Prostate gland (tissue), 2 donors: Measurements from ENCODE around the gene DCP1B.

Experiments used
- CTCF ChIP-seq, 4 experiments: fragments of 200-600 bp in 2 of 4; fragments of 450-650 bp in 2 of 4; sonication (generic) in 2 of 4; IDR thresholded peaks; 1 replicate in 3 of 4; 2 replicates in 1 of 4; pipeline ENCODE4 v1.5.1; 2016 to 2019; ENCODE audit warnings: antibody characterized with exemption in 4 of 4, mild to moderate bottlenecking in 2 of 4, moderate library complexity in 2 of 4
- POLR2A ChIP-seq: fragments of 450-650 bp; IDR thresholded peaks from one replicate; pipeline ENCODE4 v1.6.1; 2016; ENCODE audit warnings: antibody characterized with exemption, mild to moderate bottlenecking
- POLR2AphosphoS5 ChIP-seq: sonication (generic); formaldehyde crosslinking; IDR thresholded peaks from one replicate; pipeline ENCODE4 v1.6.1; 2017; ENCODE audit warnings: antibody characterized with exemption

DNA sequence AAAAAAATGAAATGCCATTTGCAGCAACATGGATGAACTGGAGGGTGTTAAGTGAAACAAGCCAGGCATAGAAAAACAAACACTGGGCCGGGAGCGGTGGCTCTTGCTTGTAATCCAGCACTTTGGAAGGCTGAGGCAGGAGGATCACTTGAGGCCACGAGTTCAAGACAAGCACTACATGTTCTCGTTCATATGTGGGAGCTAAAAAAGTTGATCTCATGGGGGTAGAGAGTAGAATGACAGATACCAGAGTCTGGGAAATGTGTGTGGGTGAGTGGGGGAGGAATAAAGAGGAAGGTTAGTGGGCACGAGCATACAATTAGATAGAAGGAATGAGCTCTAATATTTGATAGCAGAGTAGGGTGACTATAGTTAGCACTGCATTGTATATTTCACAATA, 107.3 kb downstream of the DCP1B start:
- no peak for TF ChIP-seq CTCF (IDR thresholded peaks at IDR 0.05)
- TF ChIP-seq POLR2A: no peak
- no peak for TF ChIP-seq POLR2AphosphoS5
